Activated T-helper 2 cell treated with anti-CD3 and anti-CD28 coated beads, Interferon-gamma antibody, Interleukin-2, Interleukin-4, amounts not matched to agents 10 μg/mL and 5 μg/mL and 100 μg/mL, durations not matched to agents 14 hours and 24 hours and 36 hours (primary cell): Measurements from ENCODE around the gene SMG1. TPM values are rescaled to one million over a fixed set of nuclear protein-coding genes. Genes with fewer than 3 reads are reported as not detected.
"Not testable (repeated sequence)": the region's sequence is repeated elsewhere in the genome, so short reads cannot be mapped to it uniquely, and the experiment has no call there.

Experiments
- DNase-seq: peaks from one replicate; pipeline ENCODE4 v3.0.0; 2021; ENCODE audit warnings: low spot score
- H3K27ac Mint-ChIP-seq: one replicate; pipeline ENCODE4 v1.8.0; 2021; ENCODE audit warnings: mixed read lengths
- H3K27me3 Mint-ChIP-seq: one replicate; pipeline ENCODE4 v1.8.0; 2021; ENCODE audit warnings: low read depth, mixed read lengths
- H3K36me3 Mint-ChIP-seq: one replicate; pipeline ENCODE4 v1.8.0; 2021; ENCODE audit warnings: low read depth, mixed read lengths
- H3K4me1 Mint-ChIP-seq: one replicate; pipeline ENCODE4 v1.8.0; 2021; ENCODE audit warnings: low read depth, mixed read lengths
- H3K4me3 Mint-ChIP-seq: one replicate; pipeline ENCODE4 v1.8.0; 2021; ENCODE audit warnings: low read depth, mild to moderate bottlenecking, moderate library complexity, mixed read lengths
- H3K9me3 Mint-ChIP-seq: one replicate; pipeline ENCODE4 v1.8.0; 2021; ENCODE audit warnings: mixed read lengths
- intact Hi-C: fragments of 100-400 bp; cut with micrococcal nuclease; formaldehyde crosslinking; loops from one replicate; pipeline ENCODE4 v1.15.1; 2023
- total RNA-seq: library from RNA; stranded (reverse); gene quantifications from 2 replicates; pipeline ENCODE4 v1.2.3, GENCODE V29; 2022

Gene SMG1
- total RNA-seq, 1 donor from 2014 or later: 128 TPM

DNA sequence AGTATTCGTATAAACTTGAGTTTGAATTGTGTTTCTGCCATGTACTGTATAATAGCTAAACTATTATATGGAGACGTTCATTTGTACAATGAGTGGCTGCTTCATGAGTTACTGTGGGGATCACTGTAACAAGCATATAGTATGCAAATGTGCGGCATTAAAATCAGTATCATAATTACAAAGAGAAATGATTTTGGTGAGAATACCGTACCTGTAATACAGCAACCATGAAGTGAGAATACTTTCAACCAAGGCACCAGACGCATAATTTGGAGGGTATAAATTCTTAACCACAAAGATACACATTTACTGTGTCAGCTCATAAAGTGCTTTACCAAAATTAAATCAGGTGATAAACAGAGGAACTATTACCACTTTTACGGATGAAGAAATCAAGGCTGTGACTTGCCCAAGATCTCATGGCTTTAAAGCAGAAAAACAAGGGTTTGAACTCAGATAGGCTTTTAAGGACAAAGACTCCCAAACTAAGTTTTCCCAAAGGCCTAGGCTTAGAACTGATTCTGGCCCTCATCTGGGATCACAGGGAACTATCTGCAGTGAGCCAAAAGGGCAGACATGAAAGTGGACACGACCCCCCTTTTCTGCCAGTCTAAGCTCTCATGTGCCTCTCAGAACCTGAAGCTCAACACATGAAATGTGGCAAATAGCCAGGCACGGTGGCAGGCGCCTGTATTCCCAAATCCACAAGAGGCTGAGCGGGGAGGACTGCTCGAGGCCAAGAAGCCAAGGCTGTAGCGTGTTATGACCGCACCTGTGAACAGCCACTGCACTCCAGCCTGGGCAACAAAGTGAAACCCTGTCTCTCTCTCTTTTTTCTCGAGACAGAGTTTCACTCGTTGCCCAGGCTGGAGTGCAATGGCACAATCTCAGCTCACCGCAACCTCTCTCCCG, 142.5 kb downstream of the SMG1 start:
- H3K36me3 Mint-ChIP-seq: peaks cover 63% of the 10 kb centered on the region
- no peaks in the 10 kb centered on the region for H3K9me3 Mint-ChIP-seq
- peaks cover 41% of the 10 kb centered on the region for H3K4me1 Mint-ChIP-seq
- H3K27me3 Mint-ChIP-seq: no peaks in the 10 kb centered on the region
- no peak for DNase-seq
- intact Hi-C loops: no loop called here
- H3K27ac Mint-ChIP-seq: peak overlapping the region; percentile 17
- H3K4me3 Mint-ChIP-seq: no peak overlapping the region

DNA sequence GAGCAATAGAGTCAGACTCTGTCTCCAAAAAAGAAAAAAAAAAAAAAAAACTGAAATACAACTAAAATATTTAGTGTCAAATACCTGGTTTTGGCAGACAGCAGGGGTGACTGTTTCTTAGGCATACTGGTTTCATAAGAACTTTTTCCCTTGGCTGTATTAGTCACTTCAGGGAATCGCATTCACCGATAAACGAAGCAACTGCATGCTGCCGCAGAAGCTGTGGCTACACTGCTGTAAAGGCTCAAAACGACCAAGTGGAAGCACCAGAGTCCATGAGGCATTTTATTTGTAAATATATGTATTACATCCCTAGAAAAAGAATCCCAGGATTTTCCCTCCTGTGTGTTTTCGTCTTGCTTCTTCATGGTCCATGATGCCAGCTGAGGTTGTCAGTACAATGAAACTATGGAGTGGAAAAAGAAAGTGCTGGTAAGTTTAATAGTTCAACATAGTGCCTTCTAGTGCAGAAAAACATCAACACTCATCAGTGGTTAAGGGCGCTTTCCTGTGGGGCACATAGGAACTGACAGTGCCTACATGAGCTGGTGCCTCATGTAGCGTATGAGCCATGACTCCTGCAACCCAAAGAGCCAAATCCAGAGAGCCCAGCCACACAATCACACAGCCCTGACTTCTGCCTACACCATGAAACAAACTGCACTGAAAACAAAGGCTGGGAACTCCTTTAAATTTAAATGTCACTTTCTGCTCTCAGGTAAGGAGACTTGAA, 143.3 kb downstream of the SMG1 start:
- Mint-ChIP-seq H3K4me3 (no peak overlapping the region), H3K9me3 (no peaks in the 10 kb centered on the region), H3K27me3 (no peaks in the 10 kb centered on the region), H3K27ac (peak overlapping the region; percentile 17), H3K4me1 (peaks cover 33% of the 10 kb centered on the region), H3K36me3 (peaks cover 59% of the 10 kb centered on the region)
- no peak for DNase-seq
- intact Hi-C loops: no loop called here

DNA sequence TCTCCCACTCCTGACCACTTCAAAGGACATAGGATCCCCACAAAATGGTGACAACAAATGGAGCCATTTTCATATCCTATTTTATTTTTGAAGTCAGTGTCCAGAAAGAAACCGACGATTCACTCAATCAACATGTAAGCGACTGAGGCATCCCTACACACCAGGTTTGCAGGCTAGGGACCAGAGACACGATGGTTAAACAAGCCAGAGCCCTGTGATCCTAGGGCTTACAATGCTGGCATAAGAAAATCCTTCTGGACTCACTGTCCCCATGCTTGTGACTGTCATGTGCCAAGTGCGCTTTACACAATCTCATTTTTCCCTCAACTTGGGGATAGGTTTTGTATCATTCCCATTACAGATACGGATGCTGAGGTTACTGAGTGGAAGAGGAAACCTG, 145.0 kb downstream of the SMG1 start:
- H3K27ac Mint-ChIP-seq, intact Hi-C loops, DNase-seq, H3K9me3 Mint-ChIP-seq, H3K27me3 Mint-ChIP-seq, H3K4me3 Mint-ChIP-seq: not testable (repeated sequence)
- H3K4me1 Mint-ChIP-seq: peaks cover 22% of the 10 kb centered on the region
- H3K36me3 Mint-ChIP-seq: peaks cover 48% of the 10 kb centered on the region

DNA sequence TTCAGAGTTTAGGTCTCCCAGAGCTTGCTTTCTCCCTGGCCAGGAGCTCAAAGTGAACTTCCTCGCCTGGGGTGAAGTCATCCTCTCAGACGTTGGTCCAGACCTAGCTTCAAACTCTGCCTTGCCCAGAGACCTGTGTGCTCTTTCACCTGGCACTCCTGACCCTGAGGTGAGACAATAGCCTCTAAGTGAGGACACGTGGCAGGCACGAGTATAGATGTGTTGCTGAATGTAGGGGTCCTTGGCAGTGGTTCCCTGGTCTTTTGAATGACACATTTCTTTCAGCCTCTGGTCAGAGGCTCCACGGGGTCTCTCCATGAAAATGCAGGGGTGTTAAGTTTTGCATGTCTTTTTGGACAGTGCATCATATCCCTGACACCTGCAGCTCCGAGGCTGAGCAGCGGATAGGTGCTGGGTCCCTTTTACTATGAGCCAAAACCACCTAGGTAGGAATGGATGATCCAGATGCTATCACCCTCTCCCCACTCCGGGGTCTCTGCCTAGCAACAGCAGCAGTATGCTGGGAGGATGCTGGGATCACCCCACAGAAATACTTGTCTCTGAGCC, 145.7 kb downstream of the SMG1 start:
- H3K4me1 Mint-ChIP-seq: peaks cover 17% of the 10 kb centered on the region

DNA sequence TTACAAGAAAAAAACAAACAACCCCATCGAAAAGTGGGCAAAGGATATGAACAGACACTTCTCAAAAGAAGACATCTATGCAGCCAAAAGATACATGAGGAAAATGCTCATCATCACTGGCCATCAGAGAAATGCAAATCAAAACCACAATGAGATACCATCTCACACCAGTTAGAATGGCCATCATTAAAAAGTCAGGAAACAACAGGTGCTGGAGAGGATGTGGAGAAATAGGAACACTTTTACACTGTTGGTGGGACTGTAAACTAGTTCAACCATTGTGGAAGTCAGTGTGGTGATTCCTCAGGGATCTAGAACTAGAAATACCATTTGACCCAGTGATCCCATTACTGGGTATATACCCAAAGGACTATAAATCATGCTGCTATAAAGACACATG, 148.5 kb downstream of the SMG1 start:
- H3K9me3 Mint-ChIP-seq, H3K4me3 Mint-ChIP-seq, H3K27me3 Mint-ChIP-seq, DNase-seq, H3K27ac Mint-ChIP-seq, intact Hi-C loops, H3K4me1 Mint-ChIP-seq: not testable (repeated sequence)
- peaks cover 15% of the 10 kb centered on the region for H3K36me3 Mint-ChIP-seq

More for the DNA sequence above, 145.7 kb downstream of the SMG1 start:
- DNase-seq, H3K4me3 Mint-ChIP-seq, H3K27ac Mint-ChIP-seq, H3K9me3 Mint-ChIP-seq, H3K27me3 Mint-ChIP-seq, intact Hi-C loops: not testable (repeated sequence)
- H3K36me3 Mint-ChIP-seq: peaks cover 42% of the 10 kb centered on the region

DNA sequence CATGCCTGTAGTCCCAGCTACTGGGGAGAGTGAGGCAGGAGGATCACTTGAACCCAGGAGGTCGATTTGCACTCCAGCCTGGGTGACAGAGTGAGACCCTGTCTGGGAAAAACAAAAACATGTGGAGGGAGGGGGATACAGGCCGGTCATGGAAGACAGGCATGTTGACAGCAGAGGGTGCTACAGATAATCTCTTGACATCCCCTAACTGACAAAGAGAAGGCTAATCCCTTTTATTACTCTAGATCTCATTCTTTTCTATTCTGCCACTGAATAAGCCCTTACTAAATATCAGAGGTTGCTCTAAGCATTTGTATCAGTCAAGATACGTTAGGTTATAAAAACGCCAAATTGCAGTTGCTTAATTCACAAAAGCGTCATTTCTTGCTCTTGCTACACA, 149.9 kb downstream of the SMG1 start:
- DNase-seq, intact Hi-C loops, H3K4me1 Mint-ChIP-seq, H3K4me3 Mint-ChIP-seq, H3K9me3 Mint-ChIP-seq, H3K27ac Mint-ChIP-seq, H3K27me3 Mint-ChIP-seq: not testable (repeated sequence)
- peaks cover 15% of the 10 kb centered on the region for H3K36me3 Mint-ChIP-seq

DNA sequence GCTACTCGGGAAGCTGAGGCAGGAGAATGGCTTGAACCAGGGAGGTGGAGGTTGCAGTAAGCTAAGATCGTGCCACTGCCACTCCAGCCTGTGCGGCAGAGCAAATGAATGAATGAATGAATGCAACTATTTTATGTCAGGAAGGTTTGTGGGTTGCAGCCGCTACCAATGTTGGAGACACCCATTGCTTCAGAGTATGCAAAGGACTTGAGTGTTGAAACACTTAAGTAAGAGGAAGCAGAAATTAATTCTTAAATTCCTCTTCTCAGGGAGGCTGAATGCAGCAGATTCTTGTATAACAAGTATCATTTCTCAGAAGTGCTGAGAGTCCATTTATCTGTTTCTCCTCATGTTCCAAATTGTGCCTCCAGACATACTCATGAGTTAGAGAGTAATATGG, 151.6 kb downstream of the SMG1 start:
- intact Hi-C loops, H3K27ac Mint-ChIP-seq, H3K9me3 Mint-ChIP-seq, H3K4me1 Mint-ChIP-seq, H3K27me3 Mint-ChIP-seq, DNase-seq, H3K4me3 Mint-ChIP-seq: not testable (repeated sequence)
- peaks cover 16% of the 10 kb centered on the region for H3K36me3 Mint-ChIP-seq

DNA sequence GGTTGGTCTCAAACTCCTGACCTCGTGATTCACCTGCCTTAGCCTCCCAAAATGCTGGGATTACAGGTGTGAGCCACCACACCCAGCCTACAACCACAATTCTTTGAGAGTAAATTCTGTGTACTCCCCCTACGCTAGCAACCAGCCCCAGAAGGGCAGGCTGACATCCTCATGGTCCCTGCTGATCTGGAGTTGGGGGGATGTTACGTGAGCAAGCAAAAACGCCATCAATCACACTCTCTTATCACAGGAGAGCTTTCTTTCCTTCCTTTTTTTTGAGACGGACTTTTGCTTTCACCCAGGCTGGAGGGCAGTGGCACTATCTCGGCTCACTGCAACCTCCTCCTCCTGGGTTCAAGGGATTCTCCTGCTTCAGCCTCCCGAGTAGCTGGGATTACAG, 154.0 kb downstream of the SMG1 start:
- peaks cover 14% of the 10 kb centered on the region for H3K4me1 Mint-ChIP-seq
- DNase-seq, H3K36me3 Mint-ChIP-seq, H3K27me3 Mint-ChIP-seq, intact Hi-C loops, H3K27ac Mint-ChIP-seq, H3K4me3 Mint-ChIP-seq, H3K9me3 Mint-ChIP-seq: not testable (repeated sequence)

DNA sequence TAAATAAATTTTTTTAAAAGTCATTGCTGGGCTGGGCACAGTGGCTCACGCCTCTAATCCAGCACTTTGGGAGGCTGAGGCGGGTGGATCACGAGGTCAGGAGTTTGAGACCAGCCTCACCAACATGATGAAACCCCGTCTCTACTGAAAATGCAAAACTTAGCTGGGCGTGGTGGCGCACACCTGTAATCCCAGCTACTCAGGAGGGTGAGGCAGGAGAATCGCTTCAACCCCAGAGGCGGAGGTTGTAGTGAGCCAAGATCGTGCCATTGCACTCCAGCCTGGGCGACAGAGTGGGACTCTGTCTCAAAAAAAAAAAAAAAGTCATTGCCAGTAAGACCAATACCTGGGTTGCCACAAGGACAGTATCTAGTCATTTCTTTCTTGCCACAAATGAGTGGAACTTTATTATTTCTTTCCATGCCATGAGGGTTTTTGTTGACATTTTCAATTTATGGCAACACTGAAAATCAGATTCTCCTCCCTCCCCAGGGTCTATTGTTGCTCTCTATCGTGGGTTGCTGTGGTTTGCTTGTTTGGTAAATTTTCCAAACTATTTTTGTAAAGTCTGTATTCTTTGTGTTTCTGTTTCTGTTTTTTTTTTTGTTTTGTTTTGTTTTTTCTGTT, 155.8 kb downstream of the SMG1 start:
- intact Hi-C loops: loop anchor here (2.0 kb wide), 1 partner anchor 16 kb away; no protein-coding TSS in a partner anchor
- peak overlapping the region; percentile 89 for H3K27ac Mint-ChIP-seq
- not testable (repeated sequence) for H3K36me3 Mint-ChIP-seq, DNase-seq, H3K9me3 Mint-ChIP-seq, H3K27me3 Mint-ChIP-seq
- peak overlapping the region; percentile 11 for H3K4me3 Mint-ChIP-seq
- peaks cover 16% of the 10 kb centered on the region for H3K4me1 Mint-ChIP-seq

DNA sequence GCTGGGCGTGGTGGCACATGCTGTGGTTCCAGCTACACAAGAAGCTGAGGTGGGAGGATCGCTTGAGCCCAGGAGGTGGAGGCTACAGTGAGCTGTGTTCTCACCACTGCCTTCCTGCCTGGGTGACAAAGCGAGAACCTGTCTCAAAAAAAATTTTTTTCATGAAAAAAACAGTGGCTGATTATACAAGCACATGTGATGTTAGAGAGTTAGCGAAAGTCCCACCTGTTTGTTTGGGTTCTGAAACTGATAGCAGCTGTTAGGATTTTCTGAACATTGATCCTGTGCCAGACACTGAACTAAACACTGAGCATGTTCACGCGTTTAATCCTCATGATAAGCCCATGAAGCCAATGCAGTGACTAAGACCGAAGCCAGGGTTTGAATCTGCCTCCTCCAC, 159.0 kb downstream of the SMG1 start:
- H3K9me3 Mint-ChIP-seq, H3K27me3 Mint-ChIP-seq, H3K27ac Mint-ChIP-seq, H3K36me3 Mint-ChIP-seq, intact Hi-C loops, DNase-seq, H3K4me3 Mint-ChIP-seq: not testable (repeated sequence)
- H3K4me1 Mint-ChIP-seq: peaks cover 16% of the 10 kb centered on the region

DNA sequence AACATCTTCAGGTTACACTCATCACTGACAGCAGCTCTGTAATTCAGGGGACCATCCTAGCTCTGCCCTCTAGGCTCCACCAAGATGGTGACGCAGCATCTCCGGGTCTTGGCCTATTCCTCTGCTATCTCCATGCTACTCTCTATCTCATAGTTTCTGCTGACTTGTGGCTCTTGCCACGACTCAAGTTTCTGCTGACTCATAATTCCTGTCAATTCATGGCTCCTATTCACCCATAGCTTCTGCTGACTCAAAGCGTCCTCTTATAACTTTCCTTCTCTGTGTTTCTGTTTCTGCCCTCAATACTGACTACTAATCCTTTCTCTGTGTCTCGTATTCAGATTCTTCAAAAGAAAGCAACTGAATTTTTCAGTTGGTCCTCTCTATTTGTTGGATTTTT, 163.5 kb downstream of the SMG1 start:
- not testable (repeated sequence) for H3K9me3 Mint-ChIP-seq, H3K36me3 Mint-ChIP-seq
- H3K4me1 Mint-ChIP-seq: peaks cover 17% of the 10 kb centered on the region

DNA sequence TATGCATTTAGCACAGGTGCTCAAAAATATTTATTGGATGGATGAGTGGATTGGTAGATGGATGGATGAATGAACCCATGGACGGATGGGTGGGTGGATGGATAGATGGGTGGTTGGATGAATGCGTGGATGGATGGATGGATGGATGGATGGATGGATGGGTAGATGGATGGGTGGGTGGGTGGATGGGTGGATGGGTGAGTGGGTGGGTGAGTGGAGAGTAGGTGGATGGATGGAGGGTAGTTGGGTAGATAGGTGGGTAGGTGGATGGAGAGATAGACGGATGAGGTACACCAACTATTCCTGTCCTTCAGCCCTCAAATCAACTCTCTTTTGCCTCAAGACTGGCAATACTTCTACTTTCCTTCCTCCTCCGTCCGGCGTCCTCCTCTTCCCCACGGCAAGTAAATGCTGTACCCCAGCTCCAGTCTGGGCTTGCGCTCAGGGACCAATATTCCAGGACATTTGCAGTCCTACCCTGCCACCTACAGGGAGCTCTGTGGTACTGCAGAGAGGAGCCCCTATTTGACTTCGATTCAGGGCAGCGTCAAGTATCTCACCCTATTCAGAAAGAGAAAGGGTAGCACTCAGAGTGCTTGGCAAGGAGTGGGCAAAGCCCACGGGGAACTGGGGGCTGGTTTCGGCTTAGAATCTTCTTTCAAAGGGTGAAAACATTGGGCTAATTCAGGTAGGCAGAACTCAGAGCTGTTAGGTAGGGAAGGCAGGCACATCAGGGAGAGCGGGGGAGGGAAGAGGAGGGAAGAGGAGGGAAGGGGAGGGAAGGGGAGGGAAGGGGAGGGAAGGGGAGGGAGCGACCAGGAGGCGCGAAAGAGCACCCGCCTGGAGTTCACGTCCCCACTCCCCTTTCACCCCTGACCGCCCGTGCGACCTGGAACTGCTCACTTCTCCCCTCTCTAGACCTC, 166.3 kb downstream of the SMG1 start:
- H3K36me3 Mint-ChIP-seq, H3K27me3 Mint-ChIP-seq, intact Hi-C loops, H3K4me3 Mint-ChIP-seq, H3K9me3 Mint-ChIP-seq, H3K27ac Mint-ChIP-seq: not testable (repeated sequence)
- peaks cover 24% of the 10 kb centered on the region for H3K4me1 Mint-ChIP-seq
- peak; percentile 58 for DNase-seq

More for the DNA sequence above, 163.5 kb downstream of the SMG1 start:
- H3K27me3 Mint-ChIP-seq, H3K4me3 Mint-ChIP-seq, DNase-seq, intact Hi-C loops, H3K27ac Mint-ChIP-seq: not testable (repeated sequence)
